Kidney (tissue), 14 donors: ENCODE measurements around the gene SIVA1. TPM values are rescaled to one million over a fixed set of nuclear protein-coding genes. Genes with fewer than 3 reads are reported as not detected.

ENCODE experiments used
- DNase-seq, 5 donors: peaks; one replicate each; pipeline ENCODE4 v3.0.0-alpha.2; 2013 to 2020
- FAIRE-seq: peaks from 2 replicates; lab custom pipeline; 2012; peaks lifted over from hg19 to GRCh38; lab: Jason Lieb, UNC
- H3K27ac ChIP-seq, 2 donors: one replicate each; pipeline ENCODE4 v1.7.0; 2013; ENCODE audit warnings: low read depth in 2 of 2, low read length in 2 of 2, inconsistent platforms in 1 of 2
- H3K27me3 ChIP-seq: one replicate; pipeline ENCODE4 v1.7.1; 2013; ENCODE audit warnings: low read length, inconsistent platforms; ENCODE audit not compliant: control insufficient read depth, insufficient read depth
- H3K36me3 ChIP-seq, 3 donors: one replicate each; pipeline versions ENCODE4 v1.7.0 to v1.7.1; 2013; ENCODE audit warnings: low read length in 3 of 3, control low read depth in 1 of 3, inconsistent platforms in 1 of 3; ENCODE audit not compliant: insufficient read depth in 3 of 3, control insufficient read depth in 2 of 3
- H3K4me1 ChIP-seq, 3 donors: one replicate each; pipeline versions ENCODE4 v1.7.0 to v1.7.1; 2013; ENCODE audit warnings: low read length in 3 of 3, inconsistent platforms in 1 of 3, low read depth in 1 of 3; ENCODE audit not compliant: control insufficient read depth in 2 of 3, insufficient read depth in 2 of 3
- H3K4me3 ChIP-seq, 3 donors: one replicate each; pipeline versions ENCODE4 v1.7.0 to v1.8.1; 2013; ENCODE audit warnings: low read length in 3 of 3, control low read depth in 1 of 3, inconsistent platforms in 1 of 3
- H3K9ac ChIP-seq, 3 donors: one replicate each; pipeline versions ENCODE4 v1.7.0 to v1.7.1; 2013; ENCODE audit warnings: low read length in 3 of 3, control low read depth in 1 of 3, inconsistent platforms in 1 of 3
- H3K9me3 ChIP-seq, 3 donors: one replicate each; pipeline versions ENCODE4 v1.7.0 to v1.7.1; 2013; ENCODE audit warnings: low read length in 3 of 3, control low read depth in 1 of 3, inconsistent platforms in 1 of 3; ENCODE audit not compliant: control insufficient read depth in 2 of 3, insufficient read depth in 1 of 3
- intact Hi-C: fragments of 100-400 bp; cut with DNase I; formaldehyde crosslinking; loops from one replicate; pipeline ENCODE4 v1.11.1; 2022
- polyA plus RNA-seq: library from polyadenylated mRNA; stranded (reverse); fragments of 350-450 nt; fragmentation: Illumina TruSeq; extraction: RNeasy Lipid Tissue Mini Kit (QIAGEN cat#74804); gene quantifications from one replicate; pipeline ENCODE4 v1.2.3, GENCODE V29; 2014; ENCODE audit warnings: low read depth, low replicate concordance; ENCODE audit not compliant: insufficient read depth
- total RNA-seq: library from RNA; stranded (reverse); fragmentation: NEBNext Ultra II Directional; extraction: Animal tissue kit (Norgen Biotek cat#: 25700); gene quantifications from one replicate; pipeline ENCODE4 v1.2.1, GENCODE V29; 2021
- TF ChIP-seq, protein P1 (sequence below): IDR thresholded peaks from 3 replicates; pipeline ENCODE4 v1.5.1; 2012; ENCODE audit warnings: mild to moderate bottlenecking, moderate library complexity, borderline replicate concordance; ENCODE audit not compliant: insufficient read depth; ENCODE audit errors: extremely low read depth
- donor health status: control.
- donor health status: control.
- donor health status: control.
- donor health status: control.
- donor health status: control.
- donor health status: DM: yes; HTN: yes; CAD: no.
- donor health status: Normal renal cell carcinoma (clear cell type).

The SIVA1 gene
- total and polyA plus RNA-seq, 2 donors from 2014 or later: 65.7 to 124 TPM

DNA sequence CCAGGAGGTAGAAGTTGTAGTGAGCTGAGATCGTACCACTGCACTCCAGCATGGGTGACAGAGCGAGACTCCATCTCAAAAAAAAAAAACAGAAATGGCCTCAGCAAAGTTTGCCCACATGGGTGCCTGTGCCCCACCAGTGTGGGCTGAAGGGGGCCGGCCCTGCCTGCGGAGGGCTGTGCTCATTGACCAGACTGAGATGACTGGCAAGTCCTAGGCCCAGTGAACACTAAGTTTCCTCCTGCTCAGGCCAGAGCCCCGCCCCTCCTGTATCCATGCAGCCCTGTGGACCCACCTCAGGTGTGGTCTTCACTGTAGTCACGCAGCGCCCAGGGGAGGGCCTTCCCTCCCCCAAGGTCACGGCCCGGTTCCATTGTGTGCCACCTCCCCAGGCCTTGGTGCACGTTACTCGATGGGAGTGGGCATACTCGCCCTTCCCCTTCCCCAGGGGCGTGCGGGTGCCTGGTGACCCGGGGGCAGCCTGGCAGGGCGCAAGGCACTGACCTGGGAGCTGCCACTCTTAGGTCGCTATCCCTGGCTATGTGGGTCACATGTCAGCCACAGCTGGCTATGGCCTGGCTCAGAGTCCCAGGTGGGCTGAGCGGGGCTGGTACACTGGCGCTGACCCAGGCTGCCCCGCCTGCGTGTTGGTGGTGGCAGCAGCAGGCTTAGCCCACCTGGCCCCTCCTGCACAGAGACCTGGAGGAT lies 47.5 kb upstream of the SIVA1 start:
- no peak overlapping the region for H3K27ac ChIP-seq
- peaks cover 2 to 6% (median 5%) of the 10 kb centered on the region in 3 donors for H3K36me3 ChIP-seq
- intact Hi-C loops: no loop called here
- H3K9ac ChIP-seq: no peak overlapping the region
- TF ChIP-seq, protein P1, sequence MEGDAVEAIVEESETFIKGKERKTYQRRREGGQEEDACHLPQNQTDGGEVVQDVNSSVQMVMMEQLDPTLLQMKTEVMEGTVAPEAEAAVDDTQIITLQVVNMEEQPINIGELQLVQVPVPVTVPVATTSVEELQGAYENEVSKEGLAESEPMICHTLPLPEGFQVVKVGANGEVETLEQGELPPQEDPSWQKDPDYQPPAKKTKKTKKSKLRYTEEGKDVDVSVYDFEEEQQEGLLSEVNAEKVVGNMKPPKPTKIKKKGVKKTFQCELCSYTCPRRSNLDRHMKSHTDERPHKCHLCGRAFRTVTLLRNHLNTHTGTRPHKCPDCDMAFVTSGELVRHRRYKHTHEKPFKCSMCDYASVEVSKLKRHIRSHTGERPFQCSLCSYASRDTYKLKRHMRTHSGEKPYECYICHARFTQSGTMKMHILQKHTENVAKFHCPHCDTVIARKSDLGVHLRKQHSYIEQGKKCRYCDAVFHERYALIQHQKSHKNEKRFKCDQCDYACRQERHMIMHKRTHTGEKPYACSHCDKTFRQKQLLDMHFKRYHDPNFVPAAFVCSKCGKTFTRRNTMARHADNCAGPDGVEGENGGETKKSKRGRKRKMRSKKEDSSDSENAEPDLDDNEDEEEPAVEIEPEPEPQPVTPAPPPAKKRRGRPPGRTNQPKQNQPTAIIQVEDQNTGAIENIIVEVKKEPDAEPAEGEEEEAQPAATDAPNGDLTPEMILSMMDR: no peak
- no peak for DNase-seq
- H3K27me3 ChIP-seq: no peaks in the 10 kb centered on the region
- H3K4me3 ChIP-seq: no peak overlapping the region
- H3K4me1 ChIP-seq: no peaks in the 10 kb centered on the region
- no peaks in the 10 kb centered on the region for H3K9me3 ChIP-seq
- FAIRE-seq: no peak

- intact Hi-C loops: no loop called here
- Histone ChIP-seq H3K4me3 (no peak overlapping the region), H3K4me1 (no peaks in the 10 kb centered on the region), H3K9ac (no peak overlapping the region), H3K9me3 (no peaks in the 10 kb centered on the region), H3K36me3 (peaks cover 2 to 8% (median 7%) of the 10 kb centered on the region in 3 donors), H3K27me3 (no peaks in the 10 kb centered on the region), H3K27ac (no peak overlapping the region)
- TF ChIP-seq, protein P1: no peak
- peak in 2 of 5 donors; percentile 30 to 49 for DNase-seq
- no peak for FAIRE-seq
Measured at GRCh38 chr14:104706733-104707607, 46.0 kb upstream of the SIVA1 start.

GRCh38 chr14:104707608-104708595 lies 45.0 kb upstream of the SIVA1 start:
- Histone ChIP-seq H3K9me3 (no peaks in the 10 kb centered on the region), H3K27me3 (no peaks in the 10 kb centered on the region), H3K4me3 (no peak overlapping the region), H3K36me3 (peaks cover 2 to 14% (median 7%) of the 10 kb centered on the region in 3 donors), H3K4me1 (no peaks in the 10 kb centered on the region), H3K27ac (no peak overlapping the region), H3K9ac (no peak overlapping the region)
- DNase-seq: no peak
- no peak for FAIRE-seq
- intact Hi-C loops: no loop called here
- TF ChIP-seq, protein P1: no peak
